GM21447 (cell line): ENCODE data around the gene CAPG.
"Not testable (repeated sequence)": the region's sequence is repeated elsewhere in the genome, so short reads cannot be mapped to it uniquely, and the experiment has no call there.

Experiments
- ATAC-seq: cut with Tn5 transposase; IDR thresholded peaks from one replicate; pipeline ENCODE4 v1.9.1; 2021; ENCODE audit not compliant: unreplicated experiment

CAPG gene

GRCh38 chr2:85397925-85398331 is 12.2 kb downstream of the CAPG start:
- no peak for ATAC-seq

DNA sequence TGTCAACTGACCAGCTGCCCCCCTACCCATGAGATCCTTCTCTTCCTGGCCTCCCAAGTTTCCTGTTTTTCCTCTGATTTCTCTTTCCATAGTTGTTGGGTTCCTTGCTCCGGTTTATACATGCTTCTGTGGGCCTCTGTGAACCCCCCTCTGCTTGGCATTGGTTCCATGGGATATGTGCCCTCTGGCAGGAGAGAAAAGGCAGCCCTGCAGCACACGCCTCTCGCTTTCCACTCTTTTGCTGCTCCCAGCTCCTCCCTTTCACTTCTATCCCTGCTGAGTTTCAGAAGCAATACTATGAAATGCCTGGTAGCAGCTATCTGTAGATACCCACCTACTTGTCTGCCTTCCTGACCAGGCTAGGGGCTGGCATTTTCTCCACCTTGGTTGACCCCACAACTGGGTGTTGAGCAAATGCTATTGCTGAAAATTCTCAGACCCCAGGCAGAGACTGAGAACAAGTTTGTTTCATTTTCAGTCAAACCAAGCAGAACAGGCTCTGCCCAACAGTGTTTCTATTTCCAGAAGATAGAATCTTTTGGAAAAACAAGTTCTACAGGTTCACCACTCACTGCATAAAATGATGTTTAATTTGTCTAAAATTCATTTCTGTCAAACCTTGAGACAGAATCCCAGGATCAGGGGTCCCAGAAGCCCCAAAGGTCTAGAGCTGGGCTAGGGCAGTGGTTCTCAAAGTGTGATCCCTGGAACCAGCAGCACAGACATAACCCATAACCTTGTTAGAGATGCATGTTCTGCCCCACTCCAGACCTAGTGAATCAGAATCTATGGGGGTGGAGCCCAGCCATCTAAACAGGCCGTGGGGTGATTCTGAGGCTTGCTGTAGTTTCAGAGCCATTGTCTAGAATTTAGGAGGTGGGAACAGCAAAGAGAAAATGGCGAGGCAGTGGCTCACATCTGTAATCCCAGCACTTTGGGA is 13.4 kb downstream of the CAPG start:
- no peak for ATAC-seq

DNA sequence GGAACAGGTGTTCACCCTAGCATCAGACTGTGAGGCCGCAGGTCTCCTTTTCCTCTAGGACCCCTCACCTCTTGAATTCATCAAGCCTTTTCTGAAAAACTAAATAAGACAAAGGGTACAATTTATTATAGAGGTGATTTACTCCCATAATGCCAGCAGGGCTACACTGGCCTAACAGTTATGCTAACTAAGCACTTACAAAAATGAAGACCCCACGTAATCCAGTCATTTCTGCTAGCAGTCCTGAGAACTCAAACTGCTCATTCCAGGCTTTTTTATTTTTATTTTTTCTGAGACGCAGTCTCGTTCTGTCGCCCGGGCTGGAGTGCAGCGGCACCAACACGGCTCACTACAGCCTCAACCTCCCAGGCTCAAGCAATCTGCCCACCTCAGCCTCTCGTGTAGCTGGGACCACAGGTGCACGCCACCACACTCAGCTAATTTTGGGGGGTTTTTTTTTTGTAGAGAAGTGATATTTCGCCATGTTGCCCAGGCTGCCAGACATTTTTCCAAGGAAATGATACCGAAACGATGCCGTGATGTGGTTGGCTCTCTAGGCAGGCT is 14.2 kb downstream of the CAPG start:
- no peak for ATAC-seq

DNA sequence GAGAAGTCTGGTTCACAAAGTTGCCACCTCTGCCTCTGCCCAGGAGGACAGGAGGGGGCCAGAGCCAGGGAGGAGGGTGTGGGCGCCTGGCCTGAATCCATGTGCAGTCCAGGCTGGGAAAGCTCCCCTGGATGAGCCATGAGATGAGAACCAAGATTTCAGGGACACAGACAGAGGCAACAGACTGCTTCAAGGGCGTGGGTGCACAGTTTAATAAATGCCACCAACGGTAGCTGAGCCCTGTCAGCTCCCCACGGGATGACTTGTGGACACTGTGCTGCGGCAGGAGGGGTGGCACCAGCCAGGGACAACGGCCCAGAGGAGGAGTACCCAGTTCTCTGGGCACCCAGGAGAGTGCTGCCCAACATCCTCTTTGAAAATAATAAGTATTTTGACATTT is 15.2 kb downstream of the CAPG start:
- no peak for ATAC-seq

DNA sequence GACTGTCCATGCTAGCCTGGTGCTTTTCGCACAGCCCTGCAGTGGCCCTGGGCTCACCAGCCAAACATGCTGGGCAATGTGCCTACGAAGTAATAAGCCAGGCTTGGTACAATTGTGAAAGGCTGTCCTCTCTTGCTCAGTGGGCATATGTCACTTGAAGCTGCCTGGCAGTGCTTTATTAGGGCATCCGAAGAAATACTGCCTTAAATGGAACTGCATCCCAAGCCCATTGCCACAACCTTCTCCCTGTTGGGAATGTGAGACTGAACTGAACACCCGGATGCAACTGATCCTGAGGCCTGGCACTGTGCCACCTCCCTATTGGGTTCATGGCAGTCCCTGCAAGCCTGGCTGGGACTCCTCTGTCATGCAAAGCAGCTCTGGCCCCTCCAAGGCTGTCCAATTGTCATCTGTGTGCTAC is 15.9 kb downstream of the CAPG start:
- ATAC-seq: no peak

- no peak for ATAC-seq
Measured at GRCh38 chr2:85393836-85394235, 16.3 kb downstream of the CAPG start.

DNA sequence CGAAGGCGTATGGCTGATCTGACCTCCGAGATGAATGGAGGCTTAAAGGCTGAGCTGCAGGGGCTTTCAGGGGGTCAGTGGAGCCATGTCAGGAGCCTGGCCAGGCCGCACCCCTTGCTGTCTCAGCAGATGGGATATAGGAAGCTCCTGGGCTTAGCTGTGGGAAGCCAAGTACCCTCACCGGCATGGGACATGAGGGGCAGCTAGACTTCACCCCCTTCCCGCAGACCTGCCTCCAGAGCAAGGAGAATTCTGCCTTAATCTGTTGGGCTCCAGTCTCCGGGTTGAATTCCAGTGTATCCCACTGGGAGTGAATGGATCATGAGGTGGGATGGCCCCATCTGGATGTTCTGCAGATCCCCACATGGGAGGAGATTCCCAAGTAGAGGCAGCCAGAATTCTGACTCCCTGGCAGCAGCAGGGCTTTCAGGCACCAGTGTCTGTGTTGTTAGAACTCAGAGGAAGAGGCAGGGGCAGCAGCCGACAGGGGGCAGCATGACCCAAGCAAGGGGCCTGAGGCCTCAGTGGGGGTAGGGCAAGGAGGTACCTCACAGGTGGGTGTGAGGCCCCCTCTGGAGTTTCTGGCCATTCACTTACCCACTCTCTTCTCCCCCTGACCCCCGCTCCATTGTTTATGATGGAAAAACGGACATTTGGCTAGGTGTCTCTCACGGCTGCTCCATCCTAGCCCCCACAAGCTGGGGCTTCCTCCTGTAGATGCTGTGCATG is 19.1 kb downstream of the CAPG start:
- ATAC-seq: no peak

DNA sequence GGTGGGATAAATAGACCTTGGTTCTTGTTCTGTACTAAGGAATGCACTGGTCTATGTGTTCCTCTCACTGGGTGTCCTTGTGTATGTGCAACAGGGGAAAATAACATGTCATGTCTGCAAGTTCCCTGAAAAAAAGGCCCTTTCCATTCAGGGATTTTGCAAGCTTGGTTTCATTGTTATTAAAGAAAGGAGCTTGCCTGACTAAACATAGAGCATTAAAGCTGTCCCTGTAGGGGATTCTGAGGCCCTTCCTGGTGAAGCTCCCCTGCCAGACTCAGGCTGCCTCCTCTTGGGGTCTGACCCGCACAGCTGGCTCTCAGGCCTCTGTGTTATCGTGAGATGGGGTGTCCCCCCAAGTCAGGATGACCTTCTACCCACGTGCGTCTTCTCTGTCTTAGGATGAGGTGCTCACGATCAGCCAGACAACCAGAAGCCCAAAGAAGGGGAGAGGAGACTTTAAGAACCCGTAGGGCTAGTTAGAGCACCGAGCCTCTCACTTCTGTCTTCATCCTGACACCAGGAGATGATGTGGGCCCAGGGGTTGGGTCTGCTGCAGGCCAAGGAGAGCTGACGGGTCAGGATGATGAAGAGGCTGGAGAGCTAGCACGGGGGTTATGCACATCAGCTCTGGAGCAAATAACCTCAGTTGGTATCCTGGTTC is 21.2 kb downstream of the CAPG start:
- ATAC-seq: no peak

- no peak for ATAC-seq
Measured at GRCh38 chr2:85387754-85388153, 22.4 kb downstream of the CAPG start.

DNA sequence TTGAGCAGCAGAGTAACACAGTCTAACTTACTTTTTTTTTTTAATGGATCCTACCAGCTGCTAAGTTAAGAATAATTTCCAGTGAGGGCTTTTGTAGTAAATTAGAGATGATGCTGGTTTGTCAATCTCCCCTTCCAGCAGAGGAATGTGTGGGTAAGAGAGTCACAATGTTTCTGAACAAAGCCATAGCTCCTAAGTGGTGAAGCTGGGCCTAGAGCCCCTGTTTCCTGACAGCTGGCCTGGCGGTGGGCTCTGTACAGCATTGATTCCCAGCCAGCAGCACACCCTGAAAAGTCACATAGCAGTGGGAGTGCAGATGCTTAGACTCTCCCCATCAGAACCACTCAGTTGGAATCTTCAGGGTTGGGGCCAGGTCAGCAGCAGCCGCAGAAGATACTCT is 24.4 kb downstream of the CAPG start:
- no peak for ATAC-seq

GRCh38 chr2:85383850-85384249 is 26.3 kb downstream of the CAPG start:
- ATAC-seq: no peak

GRCh38 chr2:85383151-85383550 is 27.0 kb downstream of the CAPG start:
- not testable (repeated sequence) for ATAC-seq

DNA sequence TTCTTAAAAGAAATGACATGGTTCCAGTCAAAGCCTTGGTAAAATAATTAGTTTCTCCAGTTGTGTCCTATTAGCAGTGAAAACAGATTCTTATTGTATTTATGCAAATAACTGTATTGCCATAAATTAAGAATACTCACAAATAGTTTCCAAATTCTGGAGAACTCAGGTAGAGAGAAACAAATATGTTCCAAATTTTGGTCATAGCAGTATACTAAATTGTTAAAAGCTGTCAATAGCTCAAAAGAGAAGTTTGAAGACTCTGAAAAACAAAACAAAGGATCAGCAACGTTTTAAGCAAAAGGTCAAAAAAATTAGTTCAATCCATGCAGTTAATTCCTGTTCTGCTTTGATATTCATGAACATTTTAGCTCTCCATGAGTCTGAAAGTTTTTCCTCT is 30.1 kb downstream of the CAPG start:
- ATAC-seq: no peak

- no peak for ATAC-seq
Measured at GRCh38 chr2:85378257-85378656, 31.9 kb downstream of the CAPG start.

- ATAC-seq: no peak
Measured at GRCh38 chr2:85377083-85377482, 33.1 kb downstream of the CAPG start.

DNA sequence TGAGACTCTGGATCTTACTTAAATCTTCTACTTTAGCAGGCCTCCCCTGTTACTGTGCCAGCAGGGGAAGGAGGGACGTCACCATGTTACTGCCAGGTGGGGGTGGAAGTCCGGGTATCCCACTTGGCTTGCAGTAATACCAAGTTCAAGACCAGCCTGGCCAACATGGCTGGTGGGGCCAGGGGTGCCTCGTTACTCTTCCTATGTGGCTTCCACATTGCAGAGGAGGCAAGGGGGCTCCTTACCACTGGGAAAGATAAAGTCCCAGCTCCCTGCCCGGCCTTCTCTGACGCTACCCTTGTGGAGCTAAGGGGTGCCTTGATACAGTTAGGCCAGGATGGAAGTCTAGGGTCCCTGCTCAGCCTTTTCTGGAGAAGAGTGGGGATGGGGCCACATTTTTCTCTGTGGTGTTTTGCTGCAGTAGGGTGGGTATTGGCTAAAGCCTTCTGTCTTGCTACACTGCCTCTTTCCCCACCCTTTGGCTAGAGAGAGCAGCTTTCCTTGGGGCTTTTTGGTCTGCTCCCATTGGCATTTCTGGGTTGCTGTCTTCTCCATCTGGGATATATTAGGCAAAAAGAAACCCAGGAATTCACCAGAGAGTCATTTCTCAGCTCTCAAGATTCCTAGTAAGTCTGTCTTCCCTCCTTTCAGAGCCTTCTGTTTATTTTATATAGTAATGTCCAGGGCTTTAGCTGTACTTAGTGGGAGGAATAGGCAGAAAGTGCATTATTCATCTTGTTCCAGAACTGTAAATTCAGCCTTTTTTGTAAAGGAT is 33.7 kb downstream of the CAPG start:
- ATAC-seq: no peak

DNA sequence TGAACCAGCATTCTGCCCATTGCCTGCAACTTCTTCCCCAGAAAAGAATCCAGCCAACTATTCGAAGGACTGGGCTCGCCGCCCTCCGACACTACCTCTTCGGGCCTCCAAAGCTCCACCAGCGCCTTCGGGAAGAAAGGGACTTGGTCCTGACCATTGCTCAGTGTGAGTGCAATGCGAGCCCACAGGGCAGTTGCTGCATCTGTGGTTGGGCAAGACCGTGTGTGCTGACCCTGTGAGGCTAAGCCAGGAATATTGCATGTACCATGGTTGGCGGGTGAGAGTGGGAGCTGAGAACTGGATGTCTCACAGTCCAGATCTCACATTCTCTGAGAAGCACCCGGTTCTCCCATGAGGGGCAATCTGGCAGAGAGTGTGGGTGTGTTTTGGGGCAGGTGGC is 39.1 kb downstream of the CAPG start:
- ATAC-seq: no peak

DNA sequence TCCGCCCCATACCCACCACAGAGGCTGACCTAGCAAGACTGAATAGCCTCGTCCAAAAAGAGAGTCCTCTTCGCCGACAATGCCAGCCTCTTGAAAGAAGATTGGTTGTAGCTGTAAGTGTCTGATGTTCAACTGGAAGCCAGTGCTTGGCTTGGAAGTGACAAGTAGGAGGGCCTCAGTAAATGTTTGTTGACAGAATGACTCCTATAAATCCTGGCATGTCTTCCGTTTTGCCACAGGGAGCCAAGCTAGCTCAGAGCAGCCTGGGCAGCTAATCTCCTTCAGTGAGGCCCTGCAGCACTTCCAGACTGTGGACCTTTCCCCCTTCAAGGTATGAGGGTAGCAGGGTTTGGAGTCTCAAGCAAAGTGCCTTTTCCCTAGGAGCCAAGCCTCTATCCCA is 40.7 kb downstream of the CAPG start:
- no peak for ATAC-seq

GRCh38 chr2:85368921-85369320 is 41.2 kb downstream of the CAPG start:
- ATAC-seq: no peak

DNA sequence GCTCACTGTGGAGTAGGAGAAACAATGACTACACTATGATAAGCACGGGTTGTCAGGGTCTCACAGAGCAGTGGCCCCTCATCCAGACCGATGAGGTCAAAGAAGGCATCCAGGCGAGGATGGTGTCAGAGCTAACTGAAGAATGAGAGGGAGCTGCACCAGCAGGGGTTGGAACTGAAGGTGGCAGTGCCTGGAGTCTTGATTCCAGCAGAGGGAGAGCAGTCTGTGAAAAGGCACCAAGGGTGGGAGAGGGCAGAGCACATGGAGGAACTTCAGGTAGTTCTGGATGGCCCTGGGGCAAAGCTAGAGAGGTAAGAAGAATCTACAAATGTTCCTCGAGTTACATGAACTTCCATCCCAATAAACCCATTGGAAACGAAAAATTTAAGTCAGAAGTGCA is 43.0 kb downstream of the CAPG start:
- ATAC-seq: no peak
